GDM1 (cell line): ENCODE measurements around the gene SUCLG2.

Experiments
- DNase-seq: peaks from one replicate; lab custom pipeline; 2025; lab: John Stamatoyannopoulos, UW

SUCLG2 gene, protein sequence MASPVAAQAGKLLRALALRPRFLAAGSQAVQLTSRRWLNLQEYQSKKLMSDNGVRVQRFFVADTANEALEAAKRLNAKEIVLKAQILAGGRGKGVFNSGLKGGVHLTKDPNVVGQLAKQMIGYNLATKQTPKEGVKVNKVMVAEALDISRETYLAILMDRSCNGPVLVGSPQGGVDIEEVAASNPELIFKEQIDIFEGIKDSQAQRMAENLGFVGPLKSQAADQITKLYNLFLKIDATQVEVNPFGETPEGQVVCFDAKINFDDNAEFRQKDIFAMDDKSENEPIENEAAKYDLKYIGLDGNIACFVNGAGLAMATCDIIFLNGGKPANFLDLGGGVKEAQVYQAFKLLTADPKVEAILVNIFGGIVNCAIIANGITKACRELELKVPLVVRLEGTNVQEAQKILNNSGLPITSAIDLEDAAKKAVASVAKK

GRCh38 chr3:67654099-67654843 lies at the start of gene SUCLG2:
TSS of gene SUCLG2 (minus strand) at chr3:67654612. CDS start at chr3:67654586, 26 bp downstream.
- peak; percentile 60 for DNase-seq

- no peak for DNase-seq
Observed at GRCh38 chr3:67700596-67700995, 46.2 kb upstream of the SUCLG2 start.

- no peak for DNase-seq
Observed at GRCh38 chr3:67699882-67700281, 45.5 kb upstream of the SUCLG2 start.

DNA sequence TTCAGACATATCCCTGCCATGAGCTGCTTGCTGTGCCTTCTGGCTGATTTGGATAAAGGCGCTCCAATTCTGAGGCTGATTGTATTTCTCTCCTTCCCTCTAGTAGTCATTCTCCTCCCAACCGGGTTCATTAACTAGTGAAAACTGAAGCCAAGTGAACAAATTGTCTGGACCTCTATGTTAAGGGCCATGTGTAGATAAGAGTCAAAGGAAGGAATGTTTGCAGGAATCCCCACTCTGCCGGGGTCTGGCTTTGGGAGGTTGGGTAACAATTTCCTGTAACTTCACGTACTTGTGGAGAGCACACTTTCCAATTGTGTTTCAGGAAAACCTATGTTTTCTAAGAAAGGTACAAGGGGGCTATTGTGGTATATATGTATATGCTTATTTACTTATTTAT lies 38.2 kb upstream of the SUCLG2 start:
- DNase-seq: no peak

DNA sequence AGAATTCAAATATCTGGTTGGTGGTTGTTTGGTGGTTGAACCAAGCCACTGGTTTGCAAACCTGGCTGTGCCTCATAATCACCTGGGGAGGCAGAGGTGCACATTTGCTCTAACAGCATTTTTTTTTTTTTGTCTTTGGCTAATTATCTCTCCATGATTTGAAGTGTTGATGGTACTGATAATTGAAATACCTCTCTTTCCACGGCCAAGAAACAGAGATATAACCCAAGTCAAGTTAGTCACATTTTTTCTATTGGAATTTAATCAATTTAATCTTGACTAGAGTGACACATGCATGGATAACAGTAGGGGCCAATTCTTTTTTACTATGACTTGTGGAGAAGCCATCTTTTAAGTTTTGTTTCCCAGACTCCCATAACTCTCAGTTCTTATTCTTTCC lies 37.5 kb upstream of the SUCLG2 start:
- no peak for DNase-seq

- no peak for DNase-seq
Observed at GRCh38 chr3:67691207-67691606, 36.8 kb upstream of the SUCLG2 start.

DNA sequence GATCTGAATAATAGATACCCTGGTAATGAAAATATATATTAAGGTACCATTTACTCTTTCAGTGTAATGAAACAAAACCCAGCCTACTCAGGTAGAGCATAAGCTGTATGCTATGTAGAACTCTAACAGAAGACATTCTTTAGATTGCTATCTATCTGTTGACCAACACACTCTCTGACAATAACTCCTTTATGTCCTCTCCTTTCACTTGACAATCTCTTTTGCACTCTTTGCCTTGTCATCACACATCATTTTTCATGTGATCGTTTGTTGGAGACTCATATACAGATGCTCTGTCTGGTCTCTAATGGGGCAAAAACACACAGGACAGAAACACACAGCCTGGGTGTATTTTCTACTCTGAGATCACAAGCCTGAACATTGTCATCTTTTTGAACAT lies 35.4 kb upstream of the SUCLG2 start:
- DNase-seq: no peak

- no peak for DNase-seq
Observed at GRCh38 chr3:67688231-67688630, 33.8 kb upstream of the SUCLG2 start.

DNA sequence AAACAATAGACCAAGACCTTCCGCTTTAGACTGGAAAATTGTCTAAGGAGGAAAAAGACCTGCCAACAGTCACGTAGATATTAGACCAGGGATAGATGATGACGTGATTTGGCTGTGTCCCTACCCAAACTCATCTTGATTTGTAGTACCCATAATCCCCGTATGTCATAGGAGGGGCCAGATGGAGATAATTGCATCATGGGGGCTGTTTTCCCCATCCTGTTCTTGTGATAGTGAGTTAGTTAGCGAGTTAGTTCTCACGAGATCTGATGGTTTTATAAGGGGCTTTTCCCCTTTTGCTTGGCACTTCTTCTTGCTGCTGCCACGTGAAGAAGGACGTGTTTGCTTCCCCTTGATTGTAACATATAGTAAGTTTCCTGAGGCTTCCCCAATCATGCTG lies 31.7 kb upstream of the SUCLG2 start:
- no peak for DNase-seq

DNA sequence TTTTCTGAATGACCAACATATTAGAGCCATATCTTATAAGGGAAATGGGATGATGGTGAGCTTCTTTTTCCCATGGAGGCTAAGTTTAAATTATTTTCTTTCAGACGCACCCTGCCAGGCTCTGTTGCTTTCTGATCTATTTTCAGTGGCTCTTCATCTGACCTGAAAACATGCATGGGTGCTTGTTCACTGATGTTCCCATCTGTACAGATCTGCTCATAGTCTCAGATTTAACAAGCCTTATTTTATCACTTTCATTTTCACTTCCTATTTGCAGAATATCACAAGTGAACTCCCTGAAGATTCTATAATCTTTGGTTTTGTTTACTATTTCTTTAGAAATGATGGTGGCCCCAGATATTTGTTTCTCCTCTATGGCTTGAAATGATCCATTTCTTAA lies 31.1 kb upstream of the SUCLG2 start:
- DNase-seq: no peak

DNA sequence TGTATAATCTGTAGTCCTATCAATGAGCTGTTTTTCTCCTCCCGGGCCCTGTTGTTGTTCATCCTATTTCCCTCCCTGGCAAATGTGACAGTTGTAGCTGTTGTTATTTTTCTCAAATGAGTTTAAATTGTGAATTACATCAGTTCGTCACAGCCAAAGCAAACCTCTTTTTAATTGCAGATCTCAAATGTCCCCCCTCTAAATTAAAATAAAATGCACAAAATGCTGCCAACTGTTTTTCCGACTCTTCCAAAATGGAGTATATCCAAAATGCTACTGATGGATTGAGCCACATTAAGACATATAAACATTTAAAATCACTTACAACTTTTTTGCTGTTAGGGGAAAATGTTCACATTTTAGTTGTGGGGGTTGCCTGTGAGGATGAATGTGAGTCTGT lies 29.8 kb upstream of the SUCLG2 start:
- DNase-seq: no peak

DNA sequence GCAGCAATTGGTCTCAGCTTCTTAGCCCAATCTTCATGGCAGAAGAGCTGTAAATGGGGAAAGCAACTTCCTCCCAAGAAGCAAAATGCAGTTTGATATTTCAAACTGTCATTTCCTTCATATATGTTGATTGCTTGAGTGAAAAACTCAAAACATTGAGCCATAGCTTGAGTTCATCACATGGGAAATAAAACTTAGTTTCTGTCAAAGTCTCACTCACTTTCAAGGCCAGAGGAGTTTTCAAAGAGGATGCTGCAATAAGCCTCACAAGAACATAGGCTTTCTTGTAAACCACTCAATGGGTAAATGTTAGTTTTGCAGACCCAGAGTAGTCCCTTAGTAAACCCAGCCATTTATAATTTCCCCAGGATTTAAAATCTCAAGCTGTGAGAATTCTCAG lies 29.1 kb upstream of the SUCLG2 start:
- no peak for DNase-seq

DNA sequence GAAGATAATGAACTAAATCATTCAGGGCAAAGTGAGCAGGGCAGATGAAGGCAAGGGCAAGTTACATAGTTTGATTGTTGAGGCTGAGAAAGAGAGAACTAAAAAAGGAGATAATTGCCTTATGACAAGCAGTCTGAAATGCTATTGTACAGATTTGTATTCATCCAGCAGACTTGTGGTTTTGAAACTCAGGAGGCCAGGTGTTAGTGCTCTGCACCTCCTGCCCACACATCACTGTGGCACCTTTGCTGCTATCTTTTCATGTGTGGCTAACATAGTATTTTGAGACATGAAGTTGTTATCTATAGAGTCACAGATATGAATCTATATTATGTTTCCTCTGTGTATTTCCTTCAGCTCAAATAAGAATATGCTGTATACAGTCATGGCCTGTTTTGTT lies 24.3 kb upstream of the SUCLG2 start:
- DNase-seq: no peak

- DNase-seq: no peak
Observed at GRCh38 chr3:67674055-67674454, 19.6 kb upstream of the SUCLG2 start.

- DNase-seq: no peak
Observed at GRCh38 chr3:67662733-67663132, 8.3 kb upstream of the SUCLG2 start.

DNA sequence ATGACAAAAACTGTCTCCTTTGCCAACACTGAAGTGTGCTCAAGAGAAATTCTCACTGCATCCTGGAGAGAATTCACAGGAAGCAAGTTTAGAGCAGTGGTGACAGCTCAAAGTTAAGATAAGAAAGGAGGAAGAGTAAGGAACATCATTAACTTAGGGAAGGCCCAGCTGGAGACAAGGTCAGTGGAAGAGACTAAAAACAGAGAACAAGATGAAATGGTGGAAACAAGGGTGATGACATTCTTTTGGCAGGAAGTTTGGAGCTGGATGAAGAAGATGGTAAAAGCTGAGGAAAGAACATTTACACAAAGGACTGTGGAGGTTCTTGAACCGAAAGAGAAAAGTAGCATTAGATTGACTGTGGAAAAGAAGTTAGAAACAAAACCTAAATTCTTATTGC lies 6.7 kb upstream of the SUCLG2 start:
- DNase-seq: no peak

- no peak for DNase-seq
Observed at GRCh38 chr3:67657192-67657591, 2.8 kb upstream of the SUCLG2 start.

- DNase-seq: no peak
Observed at GRCh38 chr3:67656614-67657013, 2.2 kb upstream of the SUCLG2 start.

- peak; percentile 60 for DNase-seq
Observed at GRCh38 chr3:67655364-67656121, 1.1 kb upstream of the SUCLG2 start.

DNA sequence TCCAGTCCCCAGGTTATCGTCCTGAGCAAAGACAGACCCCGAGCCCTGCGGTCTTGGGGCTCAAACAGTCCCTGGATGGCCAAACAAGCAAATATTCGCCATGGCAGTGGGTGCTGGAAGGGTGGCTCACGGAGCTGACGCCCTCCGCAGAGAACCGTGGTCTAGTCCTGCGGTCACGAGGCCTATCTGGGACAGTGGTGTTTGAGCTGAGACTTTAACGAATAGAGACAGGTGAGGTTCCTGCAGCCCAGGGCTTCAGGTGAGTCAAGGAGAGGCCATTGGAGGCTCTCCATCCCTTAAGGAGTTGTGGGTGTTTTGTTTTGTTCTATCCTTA lies 399 bp upstream of the SUCLG2 start:
- DNase-seq: no peak

DNA sequence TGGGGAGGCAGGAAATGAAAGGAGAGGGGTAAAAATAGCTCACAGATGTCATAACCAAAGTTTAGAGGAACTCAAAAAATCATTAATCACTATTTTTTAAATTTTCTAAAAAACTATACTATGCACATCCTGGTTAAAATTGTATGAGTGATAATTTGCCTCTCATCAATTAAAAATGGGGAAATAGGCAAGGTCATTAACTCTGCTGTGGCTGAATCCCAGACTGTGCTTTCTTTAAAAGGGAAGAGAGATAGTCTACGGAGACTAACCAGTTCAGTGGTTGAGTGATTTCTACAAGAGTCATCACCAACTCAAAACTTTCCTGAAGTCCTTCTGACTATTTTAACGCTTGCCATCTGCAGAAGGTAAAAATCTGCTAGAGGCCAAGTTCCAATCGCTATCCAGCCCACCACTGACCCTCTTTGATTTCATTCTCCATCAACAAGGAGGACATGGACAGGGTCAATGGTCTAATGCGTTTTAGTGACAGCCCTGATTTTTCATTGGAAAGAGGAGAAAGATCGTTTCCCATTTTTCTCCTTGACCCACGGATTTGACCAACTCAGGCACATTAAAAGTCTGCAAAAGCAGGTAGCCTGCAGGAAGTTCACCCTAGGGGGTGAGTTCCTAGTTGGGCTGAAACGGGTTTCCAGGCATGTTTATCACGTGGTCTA lies 850 bp downstream of the SUCLG2 start:
- no peak for DNase-seq

DNA sequence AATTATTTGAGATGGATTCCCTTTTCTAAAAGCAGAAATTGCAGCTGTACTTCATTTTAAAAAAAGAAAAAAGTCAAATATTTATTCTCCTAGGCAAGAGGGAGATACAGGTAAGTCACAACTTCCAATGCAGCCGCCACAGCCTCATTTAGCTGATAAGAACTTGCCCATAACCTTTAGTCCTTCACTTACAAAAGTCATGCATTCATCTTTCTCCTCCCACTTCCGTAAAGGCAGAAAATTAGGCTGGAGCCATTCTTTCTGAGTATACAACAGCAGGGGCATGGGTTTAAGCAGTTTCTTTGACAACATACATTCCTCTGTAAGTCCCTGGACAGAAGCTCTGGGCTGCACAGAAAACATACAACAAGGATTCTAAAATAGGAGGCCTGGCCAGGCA lies 4.3 kb downstream of the SUCLG2 start:
- no peak for DNase-seq
